GM12865 (cell line): ENCODE results near the gene G2E3.

Source experiments
- DNase-seq: peaks from one replicate; pipeline ENCODE4 v3.0.0; 2010; ENCODE audit warnings: low read depth
- H3K4me3 ChIP-seq: 2 replicates; pipeline ENCODE4 v1.5.1; 2011; ENCODE audit warnings: mild to moderate bottlenecking, low read depth, low read length, control low read depth
- CTCF ChIP-seq: IDR thresholded peaks from 2 replicates; pipeline ENCODE4 v1.5.1; 2011; ENCODE audit warnings: low read length, control low read depth, low read depth, inconsistent platforms; ENCODE audit not compliant: insufficient read depth; ENCODE audit errors: missing control alignments

Gene G2E3

GRCh38 chr14:30547388-30548048 lies 11.4 kb upstream of the G2E3 start:
- TF ChIP-seq CTCF = no peak

GRCh38 chr14:30550335-30550734 lies 8.6 kb upstream of the G2E3 start:
- TF ChIP-seq CTCF = no peak
- H3K4me3 ChIP-seq = no peak overlapping the region
- no peak for DNase-seq

More at GRCh38 chr14:30547388-30548048, 11.4 kb upstream of the G2E3 start:
- H3K4me3 ChIP-seq = no peak overlapping the region
- no peak for DNase-seq

GRCh38 chr14:30551460-30551859 lies 7.5 kb upstream of the G2E3 start:
- no peak for DNase-seq
- no peak for TF ChIP-seq CTCF
- no peak overlapping the region for H3K4me3 ChIP-seq

GRCh38 chr14:30553311-30553989 lies 5.5 kb upstream of the G2E3 start:
- no peak overlapping the region for H3K4me3 ChIP-seq
- no peak for DNase-seq
- no peak for TF ChIP-seq CTCF

GRCh38 chr14:30558362-30558674 lies 640 bp upstream of the G2E3 start:
- no peak for TF ChIP-seq CTCF
- H3K4me3 ChIP-seq = peak overlapping the region; percentile 76
- no peak for DNase-seq

GRCh38 chr14:30559638-30560091 lies 707 bp downstream of the G2E3 start:
- H3K4me3 ChIP-seq = peak overlapping the region; percentile 76
- DNase-seq = peak; percentile 23
- no peak for TF ChIP-seq CTCF
